SK-N-MC (cell line): Measurements from ENCODE around the gene NECAB2.

ENCODE experiments used
- EZH2 ChIP-seq: fragments of 200-600 bp; sonication (generic); IDR thresholded peaks from one replicate; pipeline ENCODE4 v1.6.1; 2017; ENCODE audit warnings: antibody characterized with exemption
- POLR2AphosphoS5 ChIP-seq: IDR thresholded peaks from 2 replicates; pipeline ENCODE4 v1.6.1; 2012; ENCODE audit warnings: mild to moderate bottlenecking, low read depth, low read length, borderline replicate concordance

DNA sequence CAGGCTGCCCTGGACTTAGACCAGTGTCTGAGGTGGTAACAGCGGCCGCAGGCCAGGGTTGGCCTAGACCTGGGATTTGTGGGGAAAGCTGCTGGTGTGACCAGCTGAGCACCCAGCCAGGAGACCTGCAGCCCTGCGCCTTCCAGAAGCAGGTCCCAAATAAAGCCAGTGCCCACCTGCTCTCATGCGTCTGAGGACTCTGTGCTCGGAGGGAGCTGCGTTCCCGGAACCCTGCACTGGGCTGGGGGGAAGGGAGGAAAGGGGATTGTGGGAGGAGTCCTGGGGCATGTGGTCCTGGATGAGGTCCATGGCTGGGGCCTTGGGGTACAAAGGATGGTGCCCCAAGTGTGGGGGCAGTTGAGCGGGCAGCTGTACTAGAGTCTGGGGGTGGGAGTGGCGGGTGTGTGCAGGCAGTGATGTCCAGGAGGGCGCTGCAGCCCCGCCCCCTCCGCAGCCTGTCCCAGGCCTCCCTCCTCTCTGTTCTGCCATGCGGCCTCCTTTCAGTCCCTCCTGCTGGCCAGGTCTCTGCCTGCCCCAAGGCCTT lies 1.8 kb upstream of the NECAB2 start:
- no peak for TF ChIP-seq EZH2
- TF ChIP-seq POLR2AphosphoS5, result no peak
